H1 (cell line): ENCODE measurements around the gene ELL2. TPM values are rescaled to one million over a fixed set of nuclear protein-coding genes. Genes with fewer than 3 reads are reported as not detected.

Source experiments
- CTCF ChIA-PET: fragments of 300-600 bp; sonication (Branson Sonifier 250); formaldehyde crosslinking; loops from one replicate; lab custom pipeline; 2021; ENCODE audit not compliant: partially characterized antibody; lab: Charles Lee
- POLR2A ChIA-PET: fragments of 300-600 bp; sonication (Branson Sonifier 250); formaldehyde crosslinking; loops from one replicate; lab custom pipeline; 2021; ENCODE audit warnings: inconsistent platforms; ENCODE audit not compliant: partially characterized antibody; lab: Charles Lee
- DNase-seq, 2 experiments: peaks; one replicate each; pipeline versions ENCODE4 v3.0.0 to v3.0.0-alpha.2; 2010 to 2022; ENCODE audit warnings: low spot score in 2 of 2, low read depth in 1 of 2, mixed read lengths in 1 of 2
- FAIRE-seq: peaks from 2 replicates; lab custom pipeline; 2011; peaks lifted over from hg19 to GRCh38; lab: Jason Lieb, UNC
- H2AFZ ChIP-seq: 2 replicates; pipeline ENCODE4 v1.8.1; 2012; ENCODE audit warnings: low read length, inconsistent platforms
- H2AK5ac ChIP-seq: 2 replicates; pipeline ENCODE4 v1.6.1; 2013; ENCODE audit warnings: low read depth, low read length
- H2BK120ac ChIP-seq: replicated peaks from 2 replicates; pipeline ENCODE3; 2013; ENCODE audit warnings: low read depth, low read length, inconsistent platforms
- H2BK12ac ChIP-seq: 2 replicates; pipeline ENCODE4 v1.6.1; 2013; ENCODE audit warnings: low read depth, low read length
- H2BK15ac ChIP-seq: 2 replicates; pipeline ENCODE4 v1.6.1; 2013; ENCODE audit warnings: low read length
- H2BK20ac ChIP-seq: 2 replicates; pipeline ENCODE4 v1.6.1; 2013; ENCODE audit warnings: low read length
- H2BK5ac ChIP-seq: 2 replicates; pipeline ENCODE4 v1.6.1; 2013; ENCODE audit warnings: low read depth, low read length
- H3K14ac ChIP-seq: 2 replicates; pipeline ENCODE4 v1.6.1; 2013; ENCODE audit warnings: inconsistent platforms; ENCODE audit not compliant: insufficient read length
- H3K18ac ChIP-seq: 2 replicates; pipeline ENCODE4 v1.6.1; 2013; ENCODE audit warnings: low read length; ENCODE audit errors: extremely low read depth
- H3K23ac ChIP-seq: 2 replicates; pipeline ENCODE4 v1.6.1; 2013; ENCODE audit warnings: inconsistent platforms; ENCODE audit not compliant: insufficient read length
- H3K23me2 ChIP-seq: 2 replicates; pipeline ENCODE4 v1.6.1; 2013; ENCODE audit warnings: low read depth, low read length
- H3K27ac ChIP-seq: 2 replicates; pipeline ENCODE4 v1.6.1; 2011; ENCODE audit warnings: low read depth, low read length, inconsistent platforms
- H3K27me3 ChIP-seq, 4 experiments: replicated peaks in 1 of 4; 1 replicate in 1 of 4; 2 replicates in 3 of 4; pipeline versions ENCODE4 v1.6.1 to v1.8.1; 2011 to 2013; ENCODE audit warnings: low read length in 3 of 4, mild to moderate bottlenecking in 3 of 4, inconsistent platforms in 2 of 4, mixed read lengths in 2 of 4, moderate library complexity in 1 of 4; ENCODE audit not compliant: control insufficient read depth in 3 of 4, insufficient read depth in 3 of 4; ENCODE audit errors: extremely low read depth in 1 of 4
- H3K36me3 ChIP-seq, 4 experiments: 2 replicates each; pipeline versions ENCODE4 v1.6.1 to v1.8.1; 2011 to 2013; ENCODE audit warnings: mild to moderate bottlenecking in 4 of 4, low read length in 3 of 4, moderate library complexity in 2 of 4, control low read depth in 1 of 4, inconsistent platforms in 1 of 4; ENCODE audit not compliant: insufficient read depth in 4 of 4, control insufficient read depth in 2 of 4
- H3K4ac ChIP-seq: replicated peaks from 2 replicates; pipeline ENCODE3; 2013; ENCODE audit warnings: low read length, low read depth, mixed read lengths, inconsistent platforms; ENCODE audit not compliant: insufficient read length
- H3K4me1 ChIP-seq, 4 experiments: replicated peaks in 1 of 4; 1 replicate in 1 of 4; 2 replicates in 3 of 4; pipeline versions ENCODE4 v1.6.1 to v1.8.1; 2011 to 2013; ENCODE audit warnings: low read length in 3 of 4, inconsistent platforms in 2 of 4, mixed read lengths in 1 of 4; ENCODE audit not compliant: insufficient read depth in 4 of 4, control insufficient read depth in 3 of 4
- H3K4me2 ChIP-seq, 2 experiments: 2 replicates each; pipeline versions ENCODE4 v1.6.1 to v1.8.1; 2011 to 2013; ENCODE audit warnings: low read depth in 2 of 2, low read length in 2 of 2, control low read depth in 1 of 2, inconsistent platforms in 1 of 2, mild to moderate bottlenecking in 1 of 2; ENCODE audit not compliant: insufficient read depth in 1 of 2
- H3K4me3 ChIP-seq, 4 experiments: fragments of 200-600, 300-600 bp in 1 of 4; sonication (generic), shearing (Covaris generic), sonication (Bioruptor Twin) in 1 of 4; 2 replicates each; pipeline versions ENCODE4 v1.5.1 to v1.8.1; 2011 to 2016; ENCODE audit warnings: low read length in 4 of 4, low read depth in 3 of 4, control low read depth in 2 of 4, inconsistent platforms in 2 of 4, mild to moderate bottlenecking in 2 of 4, mixed read lengths in 1 of 4, moderate library complexity in 1 of 4; ENCODE audit not compliant: insufficient read depth in 2 of 4; ENCODE audit errors: extremely low read depth in 1 of 4
- H3K56ac ChIP-seq: replicated peaks from 2 replicates; pipeline ENCODE3; 2013; ENCODE audit warnings: low read depth, mild to moderate bottlenecking, mixed read lengths, low read length, inconsistent platforms; ENCODE audit not compliant: insufficient read length
- H3K79me1 ChIP-seq: 2 replicates; pipeline ENCODE4 v1.6.1; 2013; ENCODE audit warnings: low read depth, low read length, control low read depth
- H3K79me2 ChIP-seq, 2 experiments: 2 replicates each; pipeline versions ENCODE4 v1.6.1 to v1.8.1; 2012 to 2013; ENCODE audit warnings: low read length in 2 of 2, mild to moderate bottlenecking in 2 of 2, inconsistent platforms in 1 of 2; ENCODE audit not compliant: insufficient read depth in 2 of 2, control insufficient read depth in 1 of 2
- H3K9ac ChIP-seq, 4 experiments: replicated peaks in 1 of 4; 1 replicate in 1 of 4; 2 replicates in 3 of 4; pipeline versions ENCODE4 v1.6.1 to v1.8.1; 2011 to 2013; ENCODE audit warnings: low read depth in 3 of 4, low read length in 3 of 4, control low read depth in 2 of 4, mild to moderate bottlenecking in 2 of 4, moderate library complexity in 2 of 4, inconsistent platforms in 1 of 4; ENCODE audit errors: extremely low read depth in 1 of 4
- H3K9me3 ChIP-seq, 2 experiments: 2 replicates each; pipeline versions ENCODE4 v1.6.1 to v1.8.1; 2012 to 2013; ENCODE audit warnings: mild to moderate bottlenecking in 2 of 2, moderate library complexity in 2 of 2, control low read depth in 1 of 2, inconsistent platforms in 1 of 2, low read depth in 1 of 2, low read length in 1 of 2, mixed read lengths in 1 of 2; ENCODE audit not compliant: insufficient read depth in 2 of 2
- H4K20me1 ChIP-seq, 2 experiments: replicated peaks in 1 of 2; 2 replicates each; pipeline versions ENCODE3 to v1.8.1; 2011 to 2013; ENCODE audit warnings: inconsistent platforms in 2 of 2, low read length in 2 of 2, mild to moderate bottlenecking in 1 of 2; ENCODE audit not compliant: insufficient read depth in 2 of 2, control insufficient read depth in 1 of 2
- H4K5ac ChIP-seq: 2 replicates; pipeline ENCODE4 v1.6.1; 2013; ENCODE audit warnings: low read length, low read depth, mixed read lengths, inconsistent platforms; ENCODE audit not compliant: insufficient read length
- H4K8ac ChIP-seq: 2 replicates; pipeline ENCODE4 v1.8.0; 2013; ENCODE audit warnings: mild to moderate bottlenecking, moderate library complexity, low read length, inconsistent platforms; ENCODE audit not compliant: insufficient read depth; ENCODE audit errors: extremely low read depth
- H4K91ac ChIP-seq: replicated peaks from 2 replicates; pipeline ENCODE3; 2013; ENCODE audit warnings: low read length, mixed read lengths, inconsistent platforms; ENCODE audit not compliant: insufficient read length
- PHF8 ChIP-seq: fragments of 200-600 bp; sonication (generic); conservative IDR thresholded peaks from 2 replicates; pipeline ENCODE4 v1.7.1; 2012; ENCODE audit warnings: low read depth, mild to moderate bottlenecking, inconsistent platforms, low read length, moderate library complexity
- SIN3A ChIP-seq, 2 experiments: IDR thresholded peaks in 1 of 2; conservative IDR thresholded peaks in 1 of 2; 2 replicates each; pipeline ENCODE4 v1.6.1; 2011 to 2012; ENCODE audit warnings: low read length in 2 of 2, improper control_type of control experiment in 1 of 2, low read depth in 1 of 2, mild to moderate bottlenecking in 1 of 2
- SIRT6 ChIP-seq: IDR thresholded peaks from one replicate; pipeline ENCODE4 v1.7.1; 2012; ENCODE audit warnings: low read length, inconsistent platforms
- SRF ChIP-seq: IDR thresholded peaks from 2 replicates; pipeline ENCODE4 v1.6.1; 2011; ENCODE audit warnings: mild to moderate bottlenecking, low read depth, low read length, moderate library complexity
- ZNF274 ChIP-seq: IDR thresholded peaks from 2 replicates; pipeline ENCODE4 v1.7.0; 2012; ENCODE audit warnings: low read length, borderline replicate concordance; ENCODE audit errors: extremely low read depth
- WGBS, 2 experiments: shearing (Covaris generic) in 1 of 2; methylation state at CpG; one replicate each; pipeline versions ENCODE4 v1.1.6 to v1.1.7; 2013 to 2015; ENCODE audit warnings: low lambda C conversion rate in 2 of 2, mixed read lengths in 2 of 2, inconsistent platforms in 1 of 2, low coverage in 1 of 2, missing lambda C conversion rate in 1 of 2; ENCODE audit not compliant: insufficient replicate concordance in 2 of 2, insufficient coverage in 1 of 2, insufficient read length in 1 of 2; ENCODE audit errors: extremely low coverage in 1 of 2, missing lambda C conversion rate in 1 of 2; 5-methylcytosine and 5-hydroxymethylcytosine counted together
- polyA plus RNA-seq, 7 experiments: library from polyadenylated mRNA; depleted of rRNA in 3 of 7; stranded (reverse) in 5 of 7; unstranded in 2 of 7; fragments of >200 nt in 5 of 7; fragments of 200-250 nt in 2 of 7; gene quantifications; 1 replicate in 5 of 7; 2 replicates in 1 of 7; 4 replicates in 1 of 7; pipeline versions ENCODE4 v1.2.1 to v1.2.3, GENCODE V29; 2011 to 2013; ENCODE audit warnings: missing spikeins in 2 of 7, mixed read lengths in 2 of 7
- total RNA-seq: library from RNA; stranded (reverse); fragmentation: NEBNext Ultra II Directional; extraction: Animal tissue kit (Norgen Biotek cat#: 25700); gene quantifications from 2 replicates; pipeline ENCODE4 v1.2.1, GENCODE V29; 2021
- TF ChIP-seq, protein P1 (sequence below): IDR thresholded peaks from 2 replicates; pipeline ENCODE4 v1.6.1; 2012; ENCODE audit warnings: low read length, inconsistent platforms

ELL2 gene
- total and polyA plus RNA-seq, 2 of the 8 experiments (the other 6 are each of a cell fraction or from before 2014, with no cell fraction given), result 6.3 to 29.4 TPM

DNA sequence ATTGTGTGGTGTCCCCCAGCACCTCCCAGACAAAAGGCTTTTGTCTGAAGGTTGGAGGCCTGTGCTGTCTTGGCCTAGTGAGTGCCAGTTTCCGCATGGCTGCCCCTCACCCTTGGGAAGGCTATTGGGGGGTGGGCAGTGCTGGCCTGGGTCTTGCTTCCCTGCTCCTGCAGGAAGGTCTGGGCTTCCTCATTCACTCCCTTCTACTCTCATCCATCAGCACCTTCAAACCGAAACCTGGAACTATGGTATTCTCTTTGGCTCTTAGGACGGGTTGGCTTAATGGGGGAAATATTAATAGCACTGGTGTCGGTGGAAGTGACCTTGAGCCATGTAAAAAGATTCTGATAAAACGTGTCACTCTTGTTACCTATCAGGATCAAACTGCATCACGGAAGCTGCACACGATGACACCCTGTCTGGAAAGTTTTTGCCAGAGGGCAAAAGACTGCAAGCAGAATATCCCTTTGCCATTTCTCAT lies 105.1 kb downstream of the ELL2 start:
- Histone ChIP-seq H4K5ac (no peak overlapping the region), H2BK5ac (no peak overlapping the region), H3K4me3 (no peak overlapping the region), H3K79me2 (no peaks in the 10 kb centered on the region), H3K9ac (no peak overlapping the region), H3K18ac (no peak overlapping the region), H3K36me3 (no peaks in the 10 kb centered on the region), H3K79me1 (no peaks in the 10 kb centered on the region), H3K14ac (no peak overlapping the region), H2AK5ac (no peak overlapping the region), H3K4ac (no peak overlapping the region), H2BK20ac (no peak overlapping the region), H4K91ac (no peak overlapping the region), H2BK12ac (no peak overlapping the region), H3K23ac (no peak overlapping the region), H3K27ac (no peak overlapping the region), H4K8ac (no peak overlapping the region), H2AFZ (no peak overlapping the region), H2BK120ac (no peak overlapping the region), H3K23me2 (no peaks in the 10 kb centered on the region), H3K56ac (no peak overlapping the region), H3K9me3 (no peaks in the 10 kb centered on the region), H3K4me1 (no peaks in the 10 kb centered on the region; a peak in 2 of 7 replicates), H3K27me3 (no peaks in the 10 kb centered on the region; a peak in 1 of 7 replicates), H4K20me1 (no peaks in the 10 kb centered on the region), H2BK15ac (no peak overlapping the region), H3K4me2 (no peak overlapping the region)
- no peak for TF ChIP-seq SIN3A (conservative IDR thresholded peaks at IDR 0.05 in 1 of 2, IDR thresholded peaks at IDR 0.05 in 1 of 2; ENCODE audit: low read depth in 1 of 2, low read length in 2 of 2)
- TF ChIP-seq PHF8, result no peak
- TF ChIP-seq, protein P1, sequence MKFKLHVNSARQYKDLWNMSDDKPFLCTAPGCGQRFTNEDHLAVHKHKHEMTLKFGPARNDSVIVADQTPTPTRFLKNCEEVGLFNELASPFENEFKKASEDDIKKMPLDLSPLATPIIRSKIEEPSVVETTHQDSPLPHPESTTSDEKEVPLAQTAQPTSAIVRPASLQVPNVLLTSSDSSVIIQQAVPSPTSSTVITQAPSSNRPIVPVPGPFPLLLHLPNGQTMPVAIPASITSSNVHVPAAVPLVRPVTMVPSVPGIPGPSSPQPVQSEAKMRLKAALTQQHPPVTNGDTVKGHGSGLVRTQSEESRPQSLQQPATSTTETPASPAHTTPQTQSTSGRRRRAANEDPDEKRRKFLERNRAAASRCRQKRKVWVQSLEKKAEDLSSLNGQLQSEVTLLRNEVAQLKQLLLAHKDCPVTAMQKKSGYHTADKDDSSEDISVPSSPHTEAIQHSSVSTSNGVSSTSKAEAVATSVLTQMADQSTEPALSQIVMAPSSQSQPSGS, result no peak
- no peak for TF ChIP-seq SIRT6
- no peak for TF ChIP-seq ZNF274
- TF ChIP-seq SRF, result no peak
- no peak for FAIRE-seq
- 89% methylated on average over 7 of the region's 7 CpGs; no CpG with 5 or more reads in 1 of the 2 experiments for WGBS, 2 experiments
- DNase-seq, result no peak
- ChIA-PET POLR2A (no interaction called here), CTCF (interaction anchor here (0.9 to 4.4 kb wide), 4 partner anchors 8 to 481 kb away, joined by 3 to 43 read pairs (median 11); no protein-coding TSS in a partner anchor)
